Adrenal gland (tissue), 5 donors: ENCODE data around the gene TOP3B.

ENCODE experiments used
- CTCF ChIP-seq, 6 experiments: fragments of 450-650 bp in 4 of 6; fragments of 200-600 bp in 2 of 6; sonication (generic) in 1 of 6; IDR thresholded peaks; 1 replicate in 5 of 6; 2 replicates in 1 of 6; pipeline versions ENCODE4 v1.5.1 to v1.8.0; 2016 to 2021; ENCODE audit warnings: antibody characterized with exemption in 6 of 6, mild to moderate bottlenecking in 2 of 6, moderate library complexity in 1 of 6
- POLR2A ChIP-seq, 2 donors: fragments of 450-650 bp; IDR thresholded peaks; one replicate each; pipeline ENCODE4 v1.6.1; 2017; ENCODE audit warnings: antibody characterized with exemption in 2 of 2, mild to moderate bottlenecking in 2 of 2, moderate library complexity in 1 of 2
- donor health status: DM: no; HTN: no; CAD: no.

- TF ChIP-seq POLR2A (IDR thresholded peaks at IDR 0.05), result no peak
- TF ChIP-seq CTCF (IDR thresholded peaks at IDR 0.05), result no peak
These were observed 16.1 kb upstream of the TOP3B start for GRCh38 chr22:21998595-21999247.
